22Rv1 (cell line): ENCODE results near the gene ADGRG6.

Source experiments
- H3K27ac ChIP-seq: fragments of 450-650 bp; 2 replicates; pipeline ENCODE4 v1.5.1; 2017
- CTCF ChIP-seq: fragments of 450-650 bp; IDR thresholded peaks from 2 replicates; pipeline ENCODE4 v1.5.1; 2017; ENCODE audit warnings: mild to moderate bottlenecking
- ZFX ChIP-seq: fragments of 450-650 bp; IDR thresholded peaks from 2 replicates; pipeline ENCODE4 v1.6.1; 2017; ENCODE audit warnings: antibody characterized with exemption, borderline replicate concordance

Gene ADGRG6

GRCh38 chr6:142381845-142382378, 80.1 kb downstream of the ADGRG6 start:
- TF ChIP-seq CTCF (no peak), ZFX (no peak)

GRCh38 chr6:142384519-142385254, 82.9 kb downstream of the ADGRG6 start:
- 0 out of 2 replicates have a peak overlapping the region, but pooled peaks have one; percentile 2 for H3K27ac ChIP-seq
- TF ChIP-seq ZFX (no peak), CTCF (no peak)

More at GRCh38 chr6:142381845-142382378, 80.1 kb downstream of the ADGRG6 start:
- no peak overlapping the region for H3K27ac ChIP-seq

- H3K27ac ChIP-seq, result 0 out of 2 replicates have a peak overlapping the region, but pooled peaks have one; percentile 2
Measured at GRCh38 chr6:142385352-142385751, 83.5 kb downstream of the ADGRG6 start.

GRCh38 chr6:142386657-142387056, 84.8 kb downstream of the ADGRG6 start:
- no peak overlapping the region for H3K27ac ChIP-seq
- TF ChIP-seq CTCF, result no peak
- TF ChIP-seq ZFX, result no peak

More at GRCh38 chr6:142385352-142385751, 83.5 kb downstream of the ADGRG6 start:
- TF ChIP-seq CTCF (no peak), ZFX (no peak)

- no peak overlapping the region for H3K27ac ChIP-seq
- TF ChIP-seq CTCF, result peak; percentile 82
- TF ChIP-seq ZFX, result no peak
Measured at GRCh38 chr6:142387997-142388815, 86.4 kb downstream of the ADGRG6 start.

GRCh38 chr6:142395266-142395665, 93.5 kb downstream of the ADGRG6 start:
- TF ChIP-seq CTCF, result no peak
- H3K27ac ChIP-seq, result no peak overlapping the region

- no peak for TF ChIP-seq ZFX
- TF ChIP-seq CTCF, result no peak
- no peak overlapping the region for H3K27ac ChIP-seq
Measured at GRCh38 chr6:142395768-142396231, 94.0 kb downstream of the ADGRG6 start.
